Activated naive CD4-positive, alpha-beta T cell treated with anti-CD3 and anti-CD28 coated beads, Interleukin-2, amount 10 ng/mL, durations not matched to agents 7 days and 5 days (primary cell): ENCODE data around the gene LRIT1.

Source experiments
- CTCF ChIA-PET: fragments of 350-600 bp; sonication (Branson Sonifier 250); formaldehyde crosslinking; loops from one replicate; lab custom pipeline; 2021; ENCODE audit warnings: antibody characterized with exemption; lab: Charles Lee
- DNase-seq: peaks from one replicate; pipeline ENCODE4 v3.0.0-alpha.2; 2020
- H3K27ac Mint-ChIP-seq: one replicate; pipeline ENCODE4 v1.8.0; 2021; ENCODE audit warnings: mild to moderate bottlenecking, moderate library complexity, mixed read lengths
- H3K27me3 Mint-ChIP-seq: one replicate; pipeline ENCODE4 v1.8.0; 2021; ENCODE audit warnings: mild to moderate bottlenecking, mixed read lengths
- H3K36me3 Mint-ChIP-seq: one replicate; pipeline ENCODE4 v1.8.0; 2021; ENCODE audit warnings: mixed read lengths
- H3K4me1 Mint-ChIP-seq: one replicate; pipeline ENCODE4 v1.8.0; 2021; ENCODE audit warnings: mixed read lengths
- H3K4me3 Mint-ChIP-seq: one replicate; pipeline ENCODE4 v1.8.0; 2021; ENCODE audit warnings: mild to moderate bottlenecking, moderate library complexity, mixed read lengths
- H3K9me3 Mint-ChIP-seq: one replicate; pipeline ENCODE4 v1.8.0; 2021; ENCODE audit warnings: mixed read lengths

The LRIT1 gene

DNA sequence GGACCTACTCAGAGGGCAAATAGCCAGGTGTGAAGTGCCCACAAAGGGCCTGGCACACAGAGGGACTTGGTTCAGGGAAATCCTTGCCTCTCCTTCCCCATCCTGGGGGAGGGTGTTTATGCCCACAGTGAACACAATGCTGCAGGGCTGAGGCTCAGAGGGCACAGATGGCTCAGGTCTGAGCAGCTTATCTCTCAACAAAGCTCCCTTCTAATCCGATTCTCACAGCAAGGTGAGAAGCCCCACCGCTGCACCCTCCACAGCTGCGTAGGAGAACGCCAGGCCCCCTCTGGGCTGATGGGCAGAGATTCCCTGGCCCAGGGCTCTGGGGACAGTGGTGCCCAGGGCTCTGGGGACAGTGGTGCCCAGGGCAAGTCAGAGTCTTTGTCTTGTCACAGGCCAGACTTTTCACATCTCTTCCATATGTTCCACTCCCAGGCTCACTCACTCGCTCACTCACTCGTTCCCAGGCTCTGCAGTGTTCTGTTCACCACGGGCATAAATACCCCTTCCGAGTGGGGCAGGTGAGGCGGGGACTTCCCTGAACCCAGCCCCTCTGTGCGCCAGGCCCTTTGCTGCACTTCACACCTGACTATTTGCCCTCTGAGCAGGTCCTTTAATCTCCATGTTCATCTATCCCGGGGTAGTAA lies 55.7 kb downstream of the LRIT1 start:
- Mint-ChIP-seq H3K27me3 (no peaks in the 10 kb centered on the region), H3K4me1 (peaks cover 14% of the 10 kb centered on the region), H3K9me3 (no peaks in the 10 kb centered on the region), H3K36me3 (no peaks in the 10 kb centered on the region), H3K27ac (no peak overlapping the region), H3K4me3 (no peak overlapping the region)
- CTCF ChIA-PET = no interaction called here
- DNase-seq = peak; percentile 10

GRCh38 chr10:84184517-84184916 lies 56.8 kb downstream of the LRIT1 start:
- H3K9me3 Mint-ChIP-seq = no peaks in the 10 kb centered on the region
- no peak overlapping the region for H3K27ac Mint-ChIP-seq
- DNase-seq = peak; percentile 24
- CTCF ChIA-PET = interaction anchor here (0.6 to 1.4 kb wide), 2 partner anchors 21 to 317 kb away, joined by 4 to 5 read pairs; no protein-coding TSS in a partner anchor
- H3K4me3 Mint-ChIP-seq = no peak overlapping the region
- H3K4me1 Mint-ChIP-seq = peaks cover 8% of the 10 kb centered on the region
- H3K27me3 Mint-ChIP-seq = no peaks in the 10 kb centered on the region
- no peaks in the 10 kb centered on the region for H3K36me3 Mint-ChIP-seq

- Mint-ChIP-seq H3K36me3 (no peaks in the 10 kb centered on the region), H3K27ac (no peak overlapping the region), H3K4me3 (no peak overlapping the region), H3K4me1 (peaks cover 12% of the 10 kb centered on the region), H3K27me3 (no peaks in the 10 kb centered on the region), H3K9me3 (no peaks in the 10 kb centered on the region)
- CTCF ChIA-PET = interaction anchor here (0.6 kb wide), 1 partner anchor 26 kb away, joined by 3 read pairs; no protein-coding TSS in a partner anchor
- DNase-seq = no peak
Observed at GRCh38 chr10:84181631-84182030, 59.7 kb downstream of the LRIT1 start.
